Measurements from ENCODE around the gene GPX3. TPM values are rescaled to one million over a fixed set of nuclear protein-coding genes. Genes with fewer than 3 reads are reported as not detected.

Gene GPX3
- total RNA-seq, 1 donor from 2014 or later, result 22.8 TPM

Other genes with a start within 250 kb of the GPX3 start
- gene SMIM3, start 241.8 kb upstream of the GPX3 start, total RNA-seq, result 3.5 and 4.1 TPM in 2 replicates
- gene IRGM, start 174.1 kb upstream of the GPX3 start, total RNA-seq, result not detected in 2 replicates
- gene ZNF300, start 115.6 kb upstream of the GPX3 start, total RNA-seq, result 6.5 and 6.8 TPM in 2 replicates
- gene TNIP1, start 60.4 kb downstream of the GPX3 start, total RNA-seq, result 104 and 148 TPM in 2 replicates
- gene ANXA6, start 137.2 kb downstream of the GPX3 start, total RNA-seq, result 144 and 211 TPM in 2 replicates
- gene CCDC69, start 203.5 kb downstream of the GPX3 start, total RNA-seq, result 5.4 and 5.6 TPM in 2 replicates
- gene GM2A, start 232.6 kb downstream of the GPX3 start, total RNA-seq, result 15.5 and 18.0 TPM in 2 replicates